H54 (cell line): ENCODE measurements around the gene ALG12.

Source experiments
- DNase-seq: peaks from one replicate; pipeline ENCODE4 v3.0.0; 2011; ENCODE audit warnings: low spot score, mixed read lengths; ENCODE audit not compliant: insufficient read length
- FAIRE-seq: peaks from 3 replicates; lab custom pipeline; 2011; peaks lifted over from hg19 to GRCh38; lab: Jason Lieb, UNC
- POLR2A ChIP-seq: IDR thresholded peaks from 2 replicates; pipeline ENCODE4 v1.6.1; 2011; ENCODE audit warnings: low read depth, mild to moderate bottlenecking, low read length

Gene ALG12

DNA sequence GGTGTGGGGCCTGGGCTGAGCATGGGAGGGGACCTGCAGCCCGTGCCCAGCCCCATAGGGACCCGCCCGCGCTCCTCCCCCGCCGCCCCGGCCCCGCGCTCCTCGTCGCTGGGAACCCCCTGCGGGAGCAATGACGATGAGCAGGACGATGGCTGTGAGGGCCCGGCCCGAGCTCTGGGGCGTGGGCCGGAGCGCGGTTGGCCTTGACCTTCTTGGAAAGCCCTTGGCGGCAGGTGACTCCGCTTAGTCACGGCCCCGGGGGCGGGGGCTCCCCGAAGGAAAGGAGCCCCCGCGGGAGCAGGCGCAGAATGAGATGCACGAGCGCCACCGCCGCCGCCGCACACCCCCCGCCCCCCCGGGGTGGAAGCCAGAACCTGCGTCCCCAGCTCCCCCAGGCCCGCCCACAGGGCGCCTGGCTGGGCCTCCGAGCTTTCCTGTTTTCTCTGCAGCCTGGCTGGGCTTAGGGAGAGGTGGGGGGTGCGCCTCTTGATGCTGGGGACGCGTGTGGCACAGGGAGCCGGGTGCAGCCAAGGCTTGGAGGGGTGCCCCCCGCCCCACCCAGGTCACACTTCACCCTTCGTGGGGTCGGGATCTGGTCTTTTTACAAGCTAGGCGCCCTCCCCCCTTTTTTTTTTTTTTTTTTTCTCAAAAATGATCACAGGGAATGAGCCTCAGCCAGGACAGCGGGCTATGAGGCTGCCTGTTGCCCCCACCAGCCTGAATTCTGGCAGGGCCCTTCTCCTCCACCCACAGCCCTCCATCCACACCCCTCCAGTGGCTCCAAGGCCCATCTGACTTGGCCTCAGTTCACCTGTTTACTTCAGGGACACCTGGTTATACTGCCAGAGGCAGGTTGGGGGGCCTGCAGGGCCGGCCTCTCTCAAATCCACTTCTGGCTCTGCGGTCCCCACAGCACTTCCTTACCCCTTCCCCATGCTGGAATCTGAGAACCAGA lies 18.1 kb upstream of the ALG12 start:
- FAIRE-seq, result no peak
- DNase-seq, result peak; percentile 84
- TF ChIP-seq POLR2A, result no peak

DNA sequence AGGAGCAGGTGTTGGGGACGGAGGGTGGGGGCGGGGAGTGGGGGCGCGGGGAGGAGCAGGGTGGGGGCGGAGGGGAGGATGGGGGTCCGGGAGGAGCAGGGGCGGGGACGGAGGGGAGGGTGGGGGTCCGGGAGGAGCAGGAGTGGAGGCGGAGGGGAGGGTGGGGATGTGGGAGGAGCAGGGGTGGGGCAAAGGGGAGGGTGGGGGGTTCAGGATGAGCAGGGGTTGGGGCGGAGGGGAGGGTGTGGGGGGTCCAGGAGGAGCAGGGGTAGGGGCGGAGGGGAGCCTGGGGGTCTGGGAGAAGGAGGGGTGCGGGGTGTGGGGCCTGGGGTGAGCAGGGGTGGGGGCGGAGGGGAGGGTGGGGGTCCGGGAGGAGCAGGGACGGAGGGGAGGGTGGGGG lies 17.3 kb upstream of the ALG12 start:
- TF ChIP-seq POLR2A, result no peak
- DNase-seq (no peak), FAIRE-seq (no peak)

DNA sequence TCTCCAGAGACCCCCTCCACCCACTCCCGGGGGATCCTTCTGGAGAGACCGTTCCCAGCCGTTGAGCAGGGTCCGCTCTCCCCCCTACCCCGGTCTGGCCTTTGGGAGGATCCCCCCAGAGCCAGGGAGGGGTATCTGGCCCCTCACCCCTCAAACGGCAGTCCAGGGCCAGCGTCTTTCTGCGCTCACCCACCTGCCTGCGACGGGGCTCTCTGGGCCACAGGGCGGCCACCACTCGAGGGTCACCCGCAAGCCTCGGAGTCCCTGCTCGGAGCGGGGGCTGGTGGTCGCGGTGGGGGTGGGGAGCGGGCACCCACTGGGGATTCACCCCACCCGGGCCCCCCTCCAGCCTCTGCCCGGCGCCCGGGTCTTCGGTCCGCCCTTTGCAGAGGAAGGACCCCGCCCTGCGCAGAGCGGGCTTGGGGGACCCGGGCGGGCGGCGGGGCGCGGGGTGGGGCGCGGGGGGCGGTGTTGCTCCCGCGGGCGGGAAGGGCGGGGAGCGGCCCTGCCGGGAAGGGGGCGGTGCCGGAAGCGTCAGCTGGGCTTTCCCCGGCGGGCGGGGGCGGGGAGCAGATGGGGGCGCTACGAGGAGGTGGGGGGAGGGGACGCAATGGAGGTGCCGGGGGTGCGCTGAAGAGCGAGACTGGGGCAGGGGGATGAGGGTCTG lies 16.8 kb upstream of the ALG12 start:
- DNase-seq, result no peak
- no peak for TF ChIP-seq POLR2A
- no peak for FAIRE-seq

- peak; percentile 5; the same call in 1 of the 2 replicates for TF ChIP-seq POLR2A
- DNase-seq, result peak; percentile 77
- peak; percentile 57 for FAIRE-seq
Observed at GRCh38 chr22:49934160-49934890, 16.1 kb upstream of the ALG12 start.

DNA sequence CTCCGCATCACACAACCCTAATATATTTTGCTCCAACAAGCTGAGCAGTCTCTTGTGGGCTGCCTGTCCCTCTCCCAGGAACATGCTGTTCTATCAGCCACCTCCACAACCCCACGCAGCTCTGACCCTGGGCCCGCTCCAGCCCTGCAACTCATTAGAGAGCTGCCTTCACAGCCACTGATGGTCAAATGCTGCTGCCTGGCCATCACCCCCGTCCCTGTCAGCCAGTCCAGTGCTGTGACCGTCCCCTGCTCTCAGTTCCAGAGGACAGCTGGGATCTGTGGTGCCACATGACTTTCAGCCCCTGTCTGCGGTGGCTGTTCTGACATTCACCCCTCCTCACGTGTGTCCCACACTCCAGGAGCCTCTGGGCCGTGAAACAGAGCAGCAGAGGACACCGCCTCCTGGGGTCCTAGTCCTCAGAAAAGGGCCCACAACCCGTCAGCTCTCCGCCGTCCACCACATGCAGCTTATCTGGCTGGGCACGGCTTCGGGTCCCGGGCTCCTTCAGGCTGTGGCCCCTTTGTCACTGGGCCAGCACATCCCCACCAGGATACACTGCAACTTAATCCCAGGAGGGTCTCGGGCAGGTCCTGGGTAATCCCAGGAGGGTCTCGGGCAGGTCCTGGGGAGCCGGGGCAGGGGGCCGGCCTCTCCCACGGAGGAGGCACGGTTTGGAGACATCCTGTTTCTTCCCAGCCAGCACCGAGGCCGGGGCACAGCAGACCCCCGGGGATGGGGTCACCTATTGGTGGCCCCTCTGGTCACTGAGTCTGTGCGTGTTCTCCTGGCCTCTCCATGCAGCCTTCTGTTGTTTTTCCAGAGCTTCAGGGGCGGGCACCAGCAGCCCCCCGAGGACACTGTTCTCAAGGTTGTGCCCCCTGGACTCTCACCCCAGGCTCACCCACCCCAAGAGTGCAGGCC lies 15.3 kb upstream of the ALG12 start:
- no peak for TF ChIP-seq POLR2A
- DNase-seq (no peak), FAIRE-seq (no peak)

- DNase-seq, result no peak
- peak; percentile 89 for FAIRE-seq
Observed at GRCh38 chr22:49930596-49931412, 12.6 kb upstream of the ALG12 start.

DNA sequence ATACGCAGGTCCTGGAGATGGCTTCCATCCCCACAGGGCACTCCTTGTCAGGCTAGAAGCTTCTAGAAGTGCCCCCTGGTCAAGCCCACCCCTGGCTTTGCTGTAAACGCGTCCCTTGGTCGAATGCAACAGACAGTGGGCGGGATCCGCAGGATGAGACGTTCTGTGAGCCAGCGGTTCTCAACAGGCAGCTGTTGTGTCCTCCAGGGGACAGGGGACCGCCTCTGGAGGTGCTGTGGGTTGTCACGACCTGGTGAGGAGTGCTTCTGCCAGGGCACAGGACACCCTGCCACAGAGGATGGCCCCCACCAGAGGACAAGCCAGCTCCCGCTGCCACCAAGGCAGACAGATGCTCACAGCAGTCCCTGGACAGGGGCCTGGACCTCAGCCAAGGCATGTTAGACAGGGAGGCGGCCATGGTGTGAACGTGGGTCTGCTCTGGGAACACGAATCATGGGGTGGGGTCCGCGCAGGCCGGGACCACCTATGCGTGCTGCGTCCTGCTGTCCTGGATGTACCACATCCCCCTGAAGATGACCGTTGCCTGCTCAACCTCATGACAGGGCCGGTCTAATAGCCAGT lies 11.8 kb upstream of the ALG12 start:
- TF ChIP-seq POLR2A, result no peak
- no peak for DNase-seq
- no peak for FAIRE-seq

More at GRCh38 chr22:49930596-49931412, 12.6 kb upstream of the ALG12 start:
- TF ChIP-seq POLR2A, result no peak

- FAIRE-seq (no peak), DNase-seq (peak; percentile 69)
- no peak for TF ChIP-seq POLR2A
Observed at GRCh38 chr22:49929211-49929979, 11.2 kb upstream of the ALG12 start.

DNA sequence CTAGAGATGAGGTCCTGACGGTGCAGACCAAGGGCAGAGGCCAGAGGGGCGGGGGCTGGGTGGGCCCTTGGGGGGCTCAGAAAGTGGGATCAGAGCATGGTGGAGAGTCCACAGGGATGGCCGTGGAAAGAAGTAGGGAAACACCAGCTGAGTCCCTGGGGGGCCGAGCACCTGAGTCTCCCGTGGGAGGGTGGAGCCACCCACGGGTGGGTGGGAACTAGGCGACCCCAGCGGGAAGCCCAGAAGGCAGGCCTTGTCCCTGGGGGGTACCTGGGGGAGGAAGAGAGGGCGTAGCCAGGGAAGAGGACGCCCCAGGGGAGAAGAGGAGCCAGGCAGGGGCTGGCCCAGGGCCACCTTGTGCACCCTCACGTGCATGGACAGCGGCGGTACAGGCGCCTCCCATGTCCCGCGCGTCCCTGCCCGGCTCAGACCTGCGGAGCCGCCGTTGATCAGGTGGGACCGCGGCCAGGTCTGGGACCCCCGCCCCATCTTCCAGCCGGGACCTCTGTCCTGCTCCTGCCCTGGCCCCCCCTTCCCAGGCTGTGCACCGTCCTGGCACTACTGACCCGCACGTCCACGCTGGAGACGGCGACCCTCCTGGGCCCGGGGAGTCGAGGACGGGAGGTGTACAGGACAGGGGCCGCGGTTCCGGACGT lies 10.4 kb upstream of the ALG12 start:
- TF ChIP-seq POLR2A, result no peak
- no peak for DNase-seq
- FAIRE-seq, result no peak

- TF ChIP-seq POLR2A, result no peak
- no peak for FAIRE-seq
Observed at GRCh38 chr22:49928185-49928495, 9.9 kb upstream of the ALG12 start.

More at GRCh38 chr22:49928185-49928495, 9.9 kb upstream of the ALG12 start:
- DNase-seq, result no peak
